ENCODE data around the gene SPATA32. TPM values are rescaled to one million over a fixed set of nuclear protein-coding genes. Genes with fewer than 3 reads are reported as not detected.
"Not testable (repeated sequence)": the region's sequence is repeated elsewhere in the genome, so short reads cannot be mapped to it uniquely, and the experiment has no call there.

Gene SPATA32
- total and polyA plus RNA-seq, 11 donors = not detected

DNA sequence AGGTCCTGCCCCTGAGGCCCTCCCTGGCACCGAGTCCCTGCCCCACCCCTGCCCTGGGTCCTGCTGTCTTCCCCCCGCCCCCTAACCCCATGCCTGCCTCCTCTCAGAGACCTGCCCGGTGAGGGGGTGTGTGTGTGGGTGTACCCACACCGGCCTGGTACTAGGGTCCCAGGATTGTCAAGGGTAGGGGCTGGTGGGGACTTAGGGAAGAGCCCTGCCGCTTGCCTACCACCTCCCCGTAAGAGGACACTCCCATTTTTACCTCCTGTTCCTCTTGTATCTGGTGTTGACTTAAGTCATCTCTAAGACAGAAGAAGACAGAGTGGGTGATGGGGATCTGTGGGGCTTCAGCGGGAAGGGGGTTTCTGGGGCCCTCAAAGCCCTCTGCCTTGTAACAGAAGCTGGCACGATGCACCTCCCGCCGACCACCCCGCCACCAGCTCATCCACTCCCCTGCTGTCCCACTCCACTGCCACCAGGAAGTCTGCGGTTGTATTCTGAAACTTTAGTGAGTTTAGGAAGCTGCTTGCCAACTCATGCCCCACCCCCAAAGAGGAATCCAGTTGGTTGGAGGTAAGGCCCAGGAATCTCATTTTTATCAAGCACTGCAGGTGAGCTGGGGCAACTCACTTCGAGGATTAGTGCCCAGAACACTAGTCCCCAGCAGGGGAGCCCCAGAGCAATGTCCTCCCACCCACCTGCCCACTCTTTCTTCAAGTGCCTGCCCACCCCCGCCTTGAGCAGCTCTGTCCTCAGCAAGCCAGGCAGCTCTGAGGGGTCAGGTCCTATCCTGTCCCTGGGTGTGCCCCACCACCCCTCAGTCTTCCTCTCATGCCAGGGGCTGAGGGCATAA is 5.6 kb downstream of the SPATA32 start:
- 86 to 91% (median 88%) methylated on average over 10 to 14 of the region's 14 CpGs for WGBS, 4 donors
- TF ChIP-seq POLR2A (IDR thresholded peaks at IDR 0.05) = no peak
- TF ChIP-seq, protein P1, sequence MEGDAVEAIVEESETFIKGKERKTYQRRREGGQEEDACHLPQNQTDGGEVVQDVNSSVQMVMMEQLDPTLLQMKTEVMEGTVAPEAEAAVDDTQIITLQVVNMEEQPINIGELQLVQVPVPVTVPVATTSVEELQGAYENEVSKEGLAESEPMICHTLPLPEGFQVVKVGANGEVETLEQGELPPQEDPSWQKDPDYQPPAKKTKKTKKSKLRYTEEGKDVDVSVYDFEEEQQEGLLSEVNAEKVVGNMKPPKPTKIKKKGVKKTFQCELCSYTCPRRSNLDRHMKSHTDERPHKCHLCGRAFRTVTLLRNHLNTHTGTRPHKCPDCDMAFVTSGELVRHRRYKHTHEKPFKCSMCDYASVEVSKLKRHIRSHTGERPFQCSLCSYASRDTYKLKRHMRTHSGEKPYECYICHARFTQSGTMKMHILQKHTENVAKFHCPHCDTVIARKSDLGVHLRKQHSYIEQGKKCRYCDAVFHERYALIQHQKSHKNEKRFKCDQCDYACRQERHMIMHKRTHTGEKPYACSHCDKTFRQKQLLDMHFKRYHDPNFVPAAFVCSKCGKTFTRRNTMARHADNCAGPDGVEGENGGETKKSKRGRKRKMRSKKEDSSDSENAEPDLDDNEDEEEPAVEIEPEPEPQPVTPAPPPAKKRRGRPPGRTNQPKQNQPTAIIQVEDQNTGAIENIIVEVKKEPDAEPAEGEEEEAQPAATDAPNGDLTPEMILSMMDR (IDR thresholded peaks at IDR 0.05) = no peak
- H3K4me1 ChIP-seq = peaks cover 0 to 17% (median 7%) of the 10 kb centered on the region in 12 donors
- no peak for DNase-seq
- no peaks in the 10 kb centered on the region for H3K27me3 ChIP-seq
- no peaks in the 10 kb centered on the region for H3K9me3 ChIP-seq
- no peak for ATAC-seq
- no peak overlapping the region for H3K4me3 ChIP-seq
- H3K36me3 ChIP-seq = no peaks in the 10 kb centered on the region
- intact Hi-C loops (cut with DNase I) = no loop called here
- H3K27ac ChIP-seq = no peak overlapping the region

DNA sequence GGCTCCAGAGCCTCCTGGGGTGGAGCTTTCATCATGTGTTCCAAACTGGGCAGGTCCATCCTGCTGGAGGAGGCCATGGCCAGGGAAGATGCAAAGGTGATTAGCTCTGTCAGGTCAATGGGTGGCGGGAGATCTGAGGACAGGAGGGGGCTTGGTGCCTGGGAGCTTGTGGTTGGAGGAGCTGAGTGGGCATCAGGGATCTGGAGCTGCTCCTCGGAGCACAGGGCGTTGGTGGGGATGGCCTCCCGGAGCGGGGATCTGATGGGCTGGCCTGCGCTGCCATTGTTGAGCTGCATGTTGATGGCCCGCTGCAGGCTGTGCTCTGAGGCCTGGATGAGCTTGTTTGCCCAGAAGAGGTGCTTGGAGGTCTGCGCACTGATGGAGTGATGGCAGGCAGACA is 6.5 kb downstream of the SPATA32 start:
- Histone ChIP-seq H3K27me3 (no peaks in the 10 kb centered on the region), H3K9me3 (no peaks in the 10 kb centered on the region), H3K36me3 (no peaks in the 10 kb centered on the region), H3K4me1 (peaks cover 0 to 13% (median 0%) of the 10 kb centered on the region in 12 donors), H3K4me3 (no peak overlapping the region), H3K27ac (no peak overlapping the region)
- no peak for DNase-seq
- intact Hi-C loops (cut with DNase I) = no loop called here
- no peak for ATAC-seq
- 89 to 98% (median 96%) methylated on average over 4 to 8 of the region's 8 CpGs for WGBS, 4 donors
- TF ChIP-seq, protein P1 (IDR thresholded peaks at IDR 0.05) = no peak
- TF ChIP-seq POLR2A (IDR thresholded peaks at IDR 0.05) = no peak

DNA sequence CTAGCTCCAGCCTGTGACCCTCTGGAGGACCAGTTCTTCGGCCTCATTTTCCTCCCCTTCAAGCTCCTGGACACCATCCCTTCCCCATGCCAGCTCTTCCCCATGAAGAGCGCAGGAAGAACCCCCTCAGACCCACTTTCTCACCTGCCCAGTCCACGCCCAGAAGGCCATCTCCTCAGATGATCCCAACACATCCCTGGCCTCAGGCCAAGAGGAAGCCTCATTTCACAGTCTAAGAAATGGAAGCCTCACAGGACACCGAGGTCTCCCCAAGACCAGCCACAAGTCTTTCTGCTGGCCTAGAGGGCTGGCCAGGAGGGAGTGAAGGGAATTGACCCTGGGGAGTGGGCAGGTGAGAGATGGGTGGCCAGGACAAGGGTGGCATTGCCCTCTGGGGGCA is 8.0 kb downstream of the SPATA32 start:
- Histone ChIP-seq H3K9me3 (no peaks in the 10 kb centered on the region), H3K36me3 (no peaks in the 10 kb centered on the region), H3K4me1 (peaks cover 0 to 13% (median 0%) of the 10 kb centered on the region in 12 donors), H3K27ac (no peak overlapping the region), H3K27me3 (no peaks in the 10 kb centered on the region), H3K4me3 (no peak overlapping the region)
- TF ChIP-seq, protein P1 (IDR thresholded peaks at IDR 0.05) = no peak
- no peak for TF ChIP-seq POLR2A (IDR thresholded peaks at IDR 0.05)
- intact Hi-C loops (cut with DNase I) = no loop called here
- ATAC-seq = no peak
- 94 to 98% (median 95%) methylated on average over 4 of the region's 4 CpGs for WGBS, 4 donors
- no peak for DNase-seq

DNA sequence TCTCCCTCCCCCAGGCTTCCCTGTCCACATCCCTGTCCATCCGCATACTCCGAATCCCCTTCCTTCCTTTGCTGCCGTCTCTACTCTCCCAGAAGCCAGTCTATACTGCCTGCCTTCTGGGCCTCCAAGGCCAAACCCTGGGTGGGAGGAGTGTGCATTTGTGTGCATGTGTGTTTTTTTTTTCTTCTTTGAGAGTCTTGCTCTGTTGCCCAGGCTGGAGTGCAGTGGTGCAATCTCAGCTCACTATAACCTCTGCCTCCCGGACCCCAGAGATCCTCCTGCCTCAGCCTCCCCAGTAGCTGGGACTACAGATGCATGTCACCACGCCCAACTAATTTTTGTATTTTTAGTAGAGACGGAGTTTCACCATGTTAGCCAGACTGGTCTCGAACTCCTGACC is 8.7 kb downstream of the SPATA32 start:
- H3K27ac ChIP-seq; DNase-seq; ATAC-seq; H3K4me3 ChIP-seq; H3K9me3 ChIP-seq; H3K36me3 ChIP-seq; H3K27me3 ChIP-seq; intact Hi-C loops (cut with DNase I): not testable (repeated sequence)
- peaks cover 0 to 16% (median under 1%) of the 10 kb centered on the region in 12 donors for H3K4me1 ChIP-seq
- 88 to 96% (median 93%) methylated on average over 7 of the region's 7 CpGs for whole genome bisulfite sequencing, 4 donors
